ENCODE results near the gene CLSTN2. TPM values are rescaled to one million over a fixed set of nuclear protein-coding genes. Genes with fewer than 3 reads are reported as not detected.

The CLSTN2 gene
- total RNA-seq, 1 experiment from 2014 or later: 0.68 TPM

DNA sequence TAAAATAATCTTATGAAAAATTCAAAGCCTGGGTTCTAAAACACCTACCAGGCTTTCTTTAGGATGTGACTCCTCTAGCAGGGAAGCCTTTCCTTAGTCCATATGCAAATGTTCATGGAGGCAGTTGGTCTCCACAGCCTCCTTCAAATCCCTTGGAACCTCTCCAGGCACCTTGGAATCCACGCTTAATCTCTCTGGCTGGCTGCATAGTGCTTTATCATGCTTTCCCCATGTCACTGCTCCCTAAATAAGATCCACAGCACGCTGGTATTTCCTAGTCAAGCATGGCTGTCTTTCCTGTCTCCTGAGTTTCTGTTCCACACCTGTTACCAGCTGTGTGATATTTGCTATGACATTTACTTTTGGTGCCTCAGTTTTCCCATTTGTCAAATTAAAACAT lies 71.3 kb downstream of the CLSTN2 start:
- Histone ChIP-seq H2BK120ac (ENCODE audit: low read depth, low read length, poor library complexity, severe bottlenecking) (no peak overlapping the region), H3K56ac (ENCODE audit: insufficient read length, low read depth, low read length) (no peak overlapping the region), H2BK15ac (ENCODE audit: low read depth, low read length) (no peak overlapping the region), H3K27ac (ENCODE audit: insufficient read length, low read depth, low read length) (no peak overlapping the region), H4K91ac (ENCODE audit: insufficient read length, low read depth, low read length) (no peak overlapping the region), H4K20me1 (ENCODE audit: control insufficient read depth, insufficient read depth, insufficient read length) (no peaks in the 10 kb centered on the region), H3K14ac (ENCODE audit: insufficient read depth, low read length) (no peak overlapping the region), H3K4me1 (ENCODE audit: insufficient read depth, low read length) (no peaks in the 10 kb centered on the region; the same call in 1 of the 2 replicates), H3K9ac (ENCODE audit: extremely low read depth, insufficient read length, low read length) (no peak overlapping the region), H2AK5ac (ENCODE audit: insufficient read length, low read length) (no peak overlapping the region), H2BK5ac (ENCODE audit: insufficient read length, low read length) (no peak overlapping the region), H2BK20ac (ENCODE audit: low read depth, low read length, poor library complexity, severe bottlenecking) (no peak overlapping the region), H3K4ac (ENCODE audit: low read depth, low read length) (no peak overlapping the region), H3K79me2 (ENCODE audit: insufficient read depth, low read length) (no peaks in the 10 kb centered on the region), H3K4me2 (ENCODE audit: insufficient read depth, insufficient read length, low read length) (no peak overlapping the region), H2BK12ac (ENCODE audit: insufficient read length, low read depth, low read length) (no peak overlapping the region), H3K79me1 (ENCODE audit: insufficient read depth, low read depth, low read length, poor library complexity, severe bottlenecking) (no peaks in the 10 kb centered on the region), H3K18ac (ENCODE audit: insufficient read length, low read depth, low read length) (no peak overlapping the region), H3K23ac (ENCODE audit: insufficient read length, low read depth, low read length) (no peak overlapping the region), H3T11ph (ENCODE audit: low read length) (no peak overlapping the region), H4K5ac (ENCODE audit: insufficient read length, low read depth, low read length) (no peak overlapping the region), H3K27me3 (ENCODE audit: insufficient read depth, low read length) (no peaks in the 10 kb centered on the region), H3K23me2 (ENCODE audit: insufficient read length, low read depth, low read length, poor library complexity, severe bottlenecking) (no peaks in the 10 kb centered on the region), H4K8ac (replicated peaks; ENCODE audit: insufficient read length, low read depth, low read length) (no peak overlapping the region), H2AFZ (ENCODE audit: low read length) (no peak overlapping the region), H3K9me3 (ENCODE audit: control insufficient read depth, low read depth, low read length) (no peaks in the 10 kb centered on the region)
- H3K27ac Mint-ChIP-seq: no peak overlapping the region
- no peaks in the 10 kb centered on the region for H3K9me3 Mint-ChIP-seq
- TF ChIP-seq, protein P1, sequence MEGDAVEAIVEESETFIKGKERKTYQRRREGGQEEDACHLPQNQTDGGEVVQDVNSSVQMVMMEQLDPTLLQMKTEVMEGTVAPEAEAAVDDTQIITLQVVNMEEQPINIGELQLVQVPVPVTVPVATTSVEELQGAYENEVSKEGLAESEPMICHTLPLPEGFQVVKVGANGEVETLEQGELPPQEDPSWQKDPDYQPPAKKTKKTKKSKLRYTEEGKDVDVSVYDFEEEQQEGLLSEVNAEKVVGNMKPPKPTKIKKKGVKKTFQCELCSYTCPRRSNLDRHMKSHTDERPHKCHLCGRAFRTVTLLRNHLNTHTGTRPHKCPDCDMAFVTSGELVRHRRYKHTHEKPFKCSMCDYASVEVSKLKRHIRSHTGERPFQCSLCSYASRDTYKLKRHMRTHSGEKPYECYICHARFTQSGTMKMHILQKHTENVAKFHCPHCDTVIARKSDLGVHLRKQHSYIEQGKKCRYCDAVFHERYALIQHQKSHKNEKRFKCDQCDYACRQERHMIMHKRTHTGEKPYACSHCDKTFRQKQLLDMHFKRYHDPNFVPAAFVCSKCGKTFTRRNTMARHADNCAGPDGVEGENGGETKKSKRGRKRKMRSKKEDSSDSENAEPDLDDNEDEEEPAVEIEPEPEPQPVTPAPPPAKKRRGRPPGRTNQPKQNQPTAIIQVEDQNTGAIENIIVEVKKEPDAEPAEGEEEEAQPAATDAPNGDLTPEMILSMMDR (conservative IDR thresholded peaks at IDR 0.05): no peak
- H3K27me3 Mint-ChIP-seq (ENCODE audit: low read depth): no peaks in the 10 kb centered on the region; the same call in 1 of the 2 replicates
- WGBS (ENCODE audit: extremely low coverage, insufficient read length, low lambda C conversion rate): no CpG with 5 or more reads among the region's 2 CpGs
- peaks cover 8 to 12% of the 10 kb centered on the region in 2 experiments for H3K4me1 Mint-ChIP-seq
- H3K36me3 Mint-ChIP-seq (ENCODE audit: insufficient read depth in 1 of 3, low read depth in 3 of 3): no peaks in the 10 kb centered on the region
- H3K4me3 Mint-ChIP-seq: no peak overlapping the region
- DNase-seq: no peak

All from H9 (cell line).